22Rv1 (cell line): Measurements from ENCODE around the gene PEAR1.

Experiments
- CTCF ChIP-seq: fragments of 450-650 bp; IDR thresholded peaks from 2 replicates; pipeline ENCODE4 v1.5.1; 2017; ENCODE audit warnings: mild to moderate bottlenecking
- ZFX ChIP-seq: fragments of 450-650 bp; IDR thresholded peaks from 2 replicates; pipeline ENCODE4 v1.6.1; 2017; ENCODE audit warnings: antibody characterized with exemption, borderline replicate concordance

GRCh38 chr1:156944848-156945247 is 51.3 kb downstream of the PEAR1 start:
- TF ChIP-seq CTCF (no peak), ZFX (no peak)
